ENCODE data around the gene DEDD.
A peak's percentile ranks its signal among the peaks of the same experiment; 100 is the strongest.

The DEDD gene

DNA sequence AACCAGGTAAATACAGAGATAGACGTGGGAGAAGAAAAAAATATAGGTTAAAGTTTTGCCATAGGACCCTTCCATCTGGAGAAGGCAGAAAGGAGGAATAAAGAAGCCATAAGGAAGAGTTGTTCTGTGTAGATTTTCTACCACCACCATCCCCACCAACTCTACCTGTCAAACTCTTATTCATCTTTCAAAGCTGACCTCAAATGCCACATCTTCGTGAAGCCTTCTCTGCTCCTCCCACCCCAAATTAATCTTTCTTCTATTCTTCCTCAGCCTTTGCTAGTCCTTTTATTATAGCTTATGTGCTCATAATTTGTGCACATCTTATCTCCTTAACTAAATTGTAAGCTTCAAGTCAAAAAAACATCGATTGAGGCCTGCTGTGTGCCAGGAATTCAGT, 41.9 kb downstream of the DEDD start:
- DNase-seq (ENCODE audit: low read depth in 2 of 2) = no peak
- TF ChIP-seq, protein P1, sequence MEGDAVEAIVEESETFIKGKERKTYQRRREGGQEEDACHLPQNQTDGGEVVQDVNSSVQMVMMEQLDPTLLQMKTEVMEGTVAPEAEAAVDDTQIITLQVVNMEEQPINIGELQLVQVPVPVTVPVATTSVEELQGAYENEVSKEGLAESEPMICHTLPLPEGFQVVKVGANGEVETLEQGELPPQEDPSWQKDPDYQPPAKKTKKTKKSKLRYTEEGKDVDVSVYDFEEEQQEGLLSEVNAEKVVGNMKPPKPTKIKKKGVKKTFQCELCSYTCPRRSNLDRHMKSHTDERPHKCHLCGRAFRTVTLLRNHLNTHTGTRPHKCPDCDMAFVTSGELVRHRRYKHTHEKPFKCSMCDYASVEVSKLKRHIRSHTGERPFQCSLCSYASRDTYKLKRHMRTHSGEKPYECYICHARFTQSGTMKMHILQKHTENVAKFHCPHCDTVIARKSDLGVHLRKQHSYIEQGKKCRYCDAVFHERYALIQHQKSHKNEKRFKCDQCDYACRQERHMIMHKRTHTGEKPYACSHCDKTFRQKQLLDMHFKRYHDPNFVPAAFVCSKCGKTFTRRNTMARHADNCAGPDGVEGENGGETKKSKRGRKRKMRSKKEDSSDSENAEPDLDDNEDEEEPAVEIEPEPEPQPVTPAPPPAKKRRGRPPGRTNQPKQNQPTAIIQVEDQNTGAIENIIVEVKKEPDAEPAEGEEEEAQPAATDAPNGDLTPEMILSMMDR (IDR thresholded peaks at IDR 0.05; ENCODE audit: low read depth, low read length) = no peak
- no peak overlapping the region for H3K4me3 ChIP-seq (replicated peaks in 1 of 2; ENCODE audit: low read depth in 2 of 2, low read length in 2 of 2)

DNA sequence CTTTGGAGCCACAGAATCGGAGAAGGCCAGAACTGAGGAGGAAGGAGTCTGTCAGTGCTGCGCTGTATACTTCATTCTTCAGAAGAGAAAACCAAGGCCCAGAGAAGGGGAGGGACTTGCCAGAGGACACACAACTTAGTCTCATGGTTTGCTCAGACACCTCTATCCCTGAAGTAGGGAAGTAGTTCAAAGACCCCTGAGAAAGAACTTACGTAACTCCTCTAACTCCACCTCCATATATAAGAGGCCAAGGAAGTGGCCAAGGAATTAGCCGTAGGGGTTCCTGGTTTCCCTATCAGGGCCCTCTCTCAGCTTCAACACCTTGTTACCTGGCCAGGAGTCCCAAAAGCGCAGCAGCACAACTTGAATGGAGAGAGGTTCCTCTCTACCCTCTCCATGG, 42.5 kb downstream of the DEDD start:
- DNase-seq (ENCODE audit: low read depth in 2 of 2) = no peak
- H3K4me3 ChIP-seq (replicated peaks in 1 of 2; ENCODE audit: low read depth in 2 of 2, low read length in 2 of 2) = no peak overlapping the region
- TF ChIP-seq, protein P1 (IDR thresholded peaks at IDR 0.05; ENCODE audit: low read depth, low read length) = no peak

DNA sequence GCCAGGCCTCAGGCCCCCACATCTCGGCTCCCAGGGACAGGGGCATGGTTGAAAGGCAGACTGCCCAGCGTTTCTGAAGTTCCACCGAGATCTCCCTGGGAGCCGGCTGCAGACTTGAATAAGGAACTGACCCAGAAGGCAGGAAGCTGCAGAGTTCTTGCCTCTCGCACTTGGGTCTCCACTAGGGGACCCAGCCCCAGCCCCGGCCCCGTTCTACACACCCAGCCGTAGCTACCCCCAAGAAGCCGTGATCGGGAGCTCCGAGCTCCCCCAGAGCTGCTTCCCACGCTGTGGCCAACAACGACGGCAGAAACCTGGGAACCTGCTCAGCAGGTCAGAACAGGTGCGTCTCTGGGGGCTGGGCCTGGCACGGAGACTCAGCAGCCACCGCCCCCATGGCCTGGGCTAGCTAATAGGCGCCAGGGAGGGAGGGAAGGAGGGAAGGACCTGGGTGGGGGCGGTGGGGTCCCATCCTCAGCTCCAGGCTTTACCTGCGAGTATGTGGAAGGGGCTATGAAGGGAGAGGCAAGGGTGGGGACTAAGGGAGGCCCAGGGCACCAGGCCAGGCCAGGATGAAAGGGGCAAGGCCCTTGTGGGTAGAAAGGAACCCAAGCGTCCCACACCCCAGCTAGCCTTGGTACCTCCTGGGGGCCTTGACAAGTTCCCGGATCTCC, 43.1 kb downstream of the DEDD start, which contains the start of gene NECTIN4:
TSS of gene NECTIN4 (minus strand) at position 308 of the 674 bp plus-strand sequence. CDS start at position 46, 262 bp downstream.
- H3K4me3 ChIP-seq (replicated peaks in 1 of 2; ENCODE audit: low read depth in 2 of 2, low read length in 2 of 2) = no peak within 1 kb of the TSS
- TF ChIP-seq, protein P1 (IDR thresholded peaks at IDR 0.05; ENCODE audit: low read depth, low read length) = no peak
- no peak for DNase-seq (ENCODE audit: low read depth in 2 of 2)

DNA sequence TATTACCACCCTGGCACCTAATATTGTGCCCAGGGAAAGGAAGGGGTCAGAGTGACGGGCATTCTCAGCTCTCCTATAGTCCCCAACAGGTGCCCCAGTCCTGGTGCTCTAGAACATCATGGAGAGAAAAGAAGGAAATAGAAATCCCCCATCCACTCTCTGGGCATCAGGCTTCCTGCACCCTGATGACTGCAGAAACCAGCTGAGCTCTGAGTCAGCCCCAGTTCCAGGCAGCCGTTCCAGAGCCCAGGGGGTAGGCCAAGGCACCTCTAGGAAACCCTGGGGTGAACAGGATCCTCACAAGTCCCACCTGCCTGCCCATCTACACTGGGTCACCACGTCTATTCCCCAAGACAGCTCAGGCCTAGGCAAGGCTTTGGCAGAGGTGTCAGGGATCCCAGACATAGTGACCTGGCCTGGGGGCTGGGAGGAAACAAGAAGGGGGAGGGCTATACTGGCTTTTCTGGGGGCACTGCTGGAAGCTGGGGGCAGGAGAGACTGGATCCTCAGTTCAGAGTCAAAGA, 43.8 kb downstream of the DEDD start:
- peak; percentile 22 to 57 for DNase-seq (ENCODE audit: low read depth in 2 of 2)
- H3K4me3 ChIP-seq (replicated peaks in 1 of 2; ENCODE audit: low read depth in 2 of 2, low read length in 2 of 2) = no peak overlapping the region

DNA sequence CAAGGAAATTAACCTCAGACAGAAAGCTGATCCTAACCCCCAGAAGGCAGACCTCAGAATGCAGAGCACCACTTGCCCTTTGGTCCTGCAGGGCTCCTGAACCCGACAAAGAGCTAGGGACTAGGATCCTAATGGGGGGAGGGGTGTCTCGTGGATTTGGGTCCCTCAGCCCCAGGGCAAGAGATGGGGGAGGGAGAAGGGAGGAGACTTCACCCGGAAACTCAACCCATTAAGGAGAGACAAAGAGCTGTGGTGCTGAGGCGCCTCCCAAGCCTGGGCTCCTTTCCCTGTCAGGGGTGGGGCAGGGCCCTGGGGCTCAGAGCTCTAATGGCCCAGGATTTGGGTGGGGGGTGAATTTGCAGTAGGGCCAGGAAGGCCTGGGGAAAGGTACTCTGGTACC, 46.0 kb downstream of the DEDD start:
- TF ChIP-seq, protein P1 (IDR thresholded peaks at IDR 0.05; ENCODE audit: low read depth, low read length) = no peak
- H3K4me3 ChIP-seq (replicated peaks in 1 of 2; ENCODE audit: low read depth in 2 of 2, low read length in 2 of 2) = no peak overlapping the region
- no peak for DNase-seq (ENCODE audit: low read depth in 2 of 2)

More for the DNA sequence above, 43.8 kb downstream of the DEDD start:
- TF ChIP-seq, protein P1 (IDR thresholded peaks at IDR 0.05; ENCODE audit: low read depth, low read length) = no peak

DNA sequence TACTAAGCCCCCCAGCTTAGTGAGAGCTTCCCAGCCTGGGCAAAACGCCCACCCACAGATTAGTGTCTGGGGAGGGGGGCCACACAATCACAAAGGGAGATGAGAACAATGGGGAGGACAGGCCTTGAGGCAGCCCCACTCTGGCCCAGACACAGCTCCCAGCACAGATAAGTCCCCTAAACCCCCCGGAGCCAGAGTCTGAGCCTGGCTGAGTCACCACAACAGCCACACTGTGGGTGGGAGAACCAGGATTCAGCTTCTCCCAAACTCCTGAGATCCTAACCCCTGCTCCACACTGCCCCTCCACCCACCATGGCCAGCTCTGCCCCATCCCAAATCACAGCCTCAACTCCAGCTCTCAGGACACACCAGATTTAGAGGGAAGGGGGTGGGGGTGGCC, 47.3 kb downstream of the DEDD start:
- H3K4me3 ChIP-seq (replicated peaks in 1 of 2; ENCODE audit: low read depth in 2 of 2, low read length in 2 of 2) = no peak overlapping the region
- TF ChIP-seq, protein P1 (IDR thresholded peaks at IDR 0.05; ENCODE audit: low read depth, low read length) = no peak
- DNase-seq (ENCODE audit: low read depth in 2 of 2) = no peak

Measured in cardiac fibroblast (primary cell).